ENCODE data around the gene RBM47. TPM values are rescaled to one million over a fixed set of nuclear protein-coding genes. Genes with fewer than 3 reads are reported as not detected.

The RBM47 gene
- total RNA-seq, 2 experiments from 2014 or later = 0.92 to 1.0 TPM

DNA sequence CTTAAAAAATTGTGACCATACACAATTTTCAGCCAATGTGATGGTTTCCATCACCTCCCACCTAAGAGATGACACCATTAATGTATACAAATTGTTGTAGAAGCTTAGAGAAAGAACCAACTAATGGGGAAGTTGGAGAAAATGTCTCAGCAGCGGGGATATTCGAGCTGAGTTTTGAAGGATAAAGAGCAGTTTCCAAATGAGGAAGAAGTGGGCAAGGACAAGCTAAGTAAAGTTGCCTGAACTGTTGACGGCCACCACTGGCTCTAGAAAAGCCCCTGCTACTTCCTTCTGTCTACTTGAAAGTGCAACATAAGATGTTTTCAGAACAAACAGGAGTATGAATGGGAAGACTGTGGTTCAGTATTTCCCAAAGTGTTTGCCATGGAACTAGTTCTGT, 202.5 kb downstream of the RBM47 start:
- no peaks in the 10 kb centered on the region for H3K27me3 Mint-ChIP-seq
- H3K36me3 Mint-ChIP-seq (ENCODE audit: low read depth) = peaks cover 10% of the 10 kb centered on the region
- no peak for DNase-seq
- peaks cover 3% of the 10 kb centered on the region for H3K9me3 Mint-ChIP-seq
- H3K4me1 Mint-ChIP-seq = peaks cover 28% of the 10 kb centered on the region
- ChIA-PET POLR2A (no interaction called here), CTCF (interaction anchor here (1.4 kb wide), 1 partner anchor 13 kb away, joined by 3 read pairs; no protein-coding TSS in a partner anchor)
- H3K27ac Mint-ChIP-seq = no peak overlapping the region
- no peak overlapping the region for H3K4me3 Mint-ChIP-seq

DNA sequence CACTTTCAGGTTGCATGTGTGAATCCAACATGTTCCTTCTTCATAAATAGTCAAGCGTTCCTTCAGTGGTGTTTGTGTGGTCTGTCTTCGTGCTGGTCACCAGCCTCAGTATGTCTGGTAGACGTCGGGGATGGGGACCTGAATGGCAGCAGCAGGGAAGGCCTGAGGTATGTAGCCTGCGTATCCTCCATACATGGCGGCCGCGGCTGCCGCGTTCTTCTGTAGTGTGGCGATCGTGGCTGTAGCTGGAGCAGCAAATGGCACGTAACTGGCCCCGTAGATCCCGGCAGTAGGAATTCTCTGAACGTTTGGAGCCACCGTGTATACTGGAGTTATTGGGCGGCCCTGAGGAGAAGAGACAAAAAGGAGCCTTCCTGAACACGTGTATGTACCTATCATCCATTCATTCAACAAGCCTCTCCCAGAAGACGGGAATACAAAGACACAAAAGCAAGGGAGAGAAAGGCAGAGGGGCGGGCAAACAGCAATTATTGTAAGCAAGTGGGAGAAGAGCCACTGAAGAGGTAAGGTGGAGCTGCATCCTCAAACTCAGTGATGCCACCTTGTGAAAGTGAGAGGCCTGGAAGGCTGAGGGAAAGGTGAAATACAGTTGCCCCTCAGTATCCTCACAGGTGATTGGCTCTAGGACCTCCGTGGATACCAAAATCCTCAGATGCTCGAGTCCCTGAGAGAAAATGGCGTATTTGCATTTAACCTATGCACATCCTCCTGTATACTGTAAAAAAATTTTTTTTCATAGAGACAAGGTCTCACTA, 203.7 kb downstream of the RBM47 start:
- Mint-ChIP-seq H3K9me3 (peaks cover under 1% of the 10 kb centered on the region), H3K27me3 (no peaks in the 10 kb centered on the region), H3K4me3 (no peak overlapping the region), H3K27ac (no peak overlapping the region), H3K36me3 (ENCODE audit: low read depth) (peaks cover 5% of the 10 kb centered on the region), H3K4me1 (peaks cover 23% of the 10 kb centered on the region)
- CTCF ChIA-PET = no interaction called here
- DNase-seq = no peak
- POLR2A ChIA-PET = no interaction called here

DNA sequence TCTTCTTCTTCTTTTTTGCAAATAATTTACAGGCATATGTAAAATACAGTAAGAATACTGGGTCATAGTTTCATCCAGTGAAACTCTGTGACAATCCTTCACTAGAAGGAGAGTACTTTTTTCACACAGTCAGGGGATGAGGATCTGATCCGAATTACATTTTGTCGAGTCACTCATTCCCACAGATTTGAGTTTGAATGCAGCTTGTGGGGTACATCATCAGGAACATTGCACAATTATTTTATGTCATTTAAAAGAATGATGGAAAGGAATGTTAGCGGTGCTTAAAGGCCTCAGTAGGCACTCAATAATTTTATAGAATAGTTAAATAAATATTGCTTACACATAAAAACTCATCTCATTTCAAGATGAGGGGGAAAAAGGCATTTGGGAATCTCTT, 205.9 kb downstream of the RBM47 start:
- Mint-ChIP-seq H3K9me3 (peaks cover 7% of the 10 kb centered on the region), H3K4me1 (peaks cover 16% of the 10 kb centered on the region), H3K4me3 (no peak overlapping the region), H3K36me3 (ENCODE audit: low read depth) (peaks cover 3% of the 10 kb centered on the region), H3K27ac (no peak overlapping the region), H3K27me3 (peaks cover under 1% of the 10 kb centered on the region)
- no peak for DNase-seq
- POLR2A ChIA-PET = no interaction called here
- CTCF ChIA-PET = no interaction called here

DNA sequence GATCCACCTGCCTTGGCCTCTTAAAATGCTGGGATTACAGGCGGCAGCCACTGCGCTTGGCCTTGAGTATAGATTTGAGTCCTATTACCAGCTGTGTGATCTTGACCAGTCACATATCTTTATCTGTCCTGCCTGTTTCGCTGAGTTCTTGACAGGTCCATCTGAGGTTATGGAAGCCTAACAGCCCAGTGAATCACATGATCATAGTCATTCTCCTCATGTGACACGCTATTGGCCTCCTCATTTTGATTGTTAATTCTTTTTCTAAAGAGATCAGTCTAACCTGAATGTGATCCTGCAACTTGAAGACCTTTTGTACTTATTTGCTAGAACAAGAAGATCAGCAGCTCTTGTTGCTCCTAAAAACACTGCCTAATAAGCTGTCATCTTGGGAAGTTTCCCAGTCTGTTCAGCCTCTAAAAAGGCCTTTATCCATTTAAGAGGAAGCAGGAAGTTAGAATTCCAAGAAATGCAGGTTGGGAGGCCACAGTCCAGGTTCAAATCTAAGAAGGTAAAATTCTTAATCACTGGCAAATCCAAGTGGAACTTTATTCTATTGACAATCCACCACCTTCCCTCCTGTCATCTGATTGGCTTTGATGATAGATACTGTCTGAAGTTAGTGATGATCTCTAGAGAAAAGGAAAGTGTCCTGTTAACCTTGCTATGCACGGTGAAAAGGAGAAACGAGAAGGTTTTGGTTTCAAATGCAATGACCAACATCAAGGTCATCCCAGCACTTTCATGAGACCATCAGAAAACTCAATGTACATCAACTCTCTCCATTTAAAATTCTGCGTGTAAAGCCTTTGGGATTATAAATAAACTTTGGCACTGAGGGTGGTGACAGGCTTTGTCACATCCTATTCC, 207.6 kb downstream of the RBM47 start:
- Mint-ChIP-seq H3K4me3 (no peak overlapping the region), H3K27me3 (peaks cover 2% of the 10 kb centered on the region), H3K4me1 (peaks cover 13% of the 10 kb centered on the region), H3K36me3 (ENCODE audit: low read depth) (peaks cover 8% of the 10 kb centered on the region), H3K27ac (no peak overlapping the region), H3K9me3 (peaks cover 16% of the 10 kb centered on the region)
- no peak for DNase-seq
- ChIA-PET CTCF (no interaction called here), POLR2A (no interaction called here)

GRCh38 chr4:40419231-40419912, 210.3 kb downstream of the RBM47 start:
- H3K27ac Mint-ChIP-seq = no peak overlapping the region
- ChIA-PET CTCF (interaction anchor here (0.8 to 1.1 kb wide), 2 partner anchors 31 to 284 kb away, joined by 3 to 4 read pairs; no protein-coding TSS in a partner anchor), POLR2A (no interaction called here)
- peaks cover 2% of the 10 kb centered on the region for H3K27me3 Mint-ChIP-seq
- H3K4me3 Mint-ChIP-seq = no peak overlapping the region
- H3K4me1 Mint-ChIP-seq = peaks cover 7% of the 10 kb centered on the region
- peaks cover 8% of the 10 kb centered on the region for H3K36me3 Mint-ChIP-seq (ENCODE audit: low read depth)
- H3K9me3 Mint-ChIP-seq = peaks cover 16% of the 10 kb centered on the region
- no peak for DNase-seq

DNA sequence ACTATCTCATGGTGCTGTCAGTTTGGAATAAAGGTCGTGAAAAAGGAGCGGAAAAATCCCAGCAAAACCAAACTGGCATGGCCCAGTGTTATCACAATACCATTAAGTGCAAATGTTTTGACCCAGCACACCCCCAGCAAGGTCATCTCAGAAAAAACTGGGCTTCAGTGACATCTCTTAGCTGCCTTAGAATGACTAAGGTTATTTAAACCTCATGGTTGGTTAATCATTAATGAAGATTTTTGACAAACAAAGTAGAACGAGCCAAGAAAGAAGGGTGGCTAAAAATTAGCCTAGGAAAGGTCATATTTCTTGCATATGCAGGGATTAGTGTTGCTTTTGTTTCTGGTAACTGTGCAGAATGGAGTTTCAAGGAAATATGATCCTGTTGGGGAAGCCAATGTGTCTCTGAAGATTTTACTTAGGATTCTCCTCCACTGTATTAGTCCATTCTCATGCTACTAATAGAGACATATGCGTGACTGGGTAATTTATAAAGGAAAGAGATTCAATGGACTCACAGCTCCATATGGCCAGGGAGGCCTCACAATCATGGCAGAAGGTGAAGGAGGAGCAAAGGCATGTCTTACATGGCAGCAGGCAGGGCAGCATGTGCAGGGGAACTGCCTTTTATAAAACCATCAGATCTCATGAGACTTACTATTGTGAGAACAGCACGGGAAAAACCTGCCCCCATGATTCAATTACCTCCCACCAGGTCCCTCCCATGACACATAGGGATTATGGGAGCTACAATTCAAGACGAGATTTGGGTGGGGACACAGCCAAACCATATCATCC, 211.0 kb downstream of the RBM47 start:
- H3K36me3 Mint-ChIP-seq (ENCODE audit: low read depth) = peaks cover 8% of the 10 kb centered on the region
- no peak for DNase-seq
- ChIA-PET CTCF (interaction anchor here (0.6 to 1.1 kb wide), 3 partner anchors 32 to 285 kb away, joined by 3 to 4 read pairs (median 3); no protein-coding TSS in a partner anchor), POLR2A (no interaction called here)
- H3K4me3 Mint-ChIP-seq = no peak overlapping the region
- peaks cover 16% of the 10 kb centered on the region for H3K9me3 Mint-ChIP-seq
- no peak overlapping the region for H3K27ac Mint-ChIP-seq
- H3K27me3 Mint-ChIP-seq = peaks cover 5% of the 10 kb centered on the region
- peaks cover 7% of the 10 kb centered on the region for H3K4me1 Mint-ChIP-seq

- peaks cover 16% of the 10 kb centered on the region for H3K9me3 Mint-ChIP-seq
- H3K4me1 Mint-ChIP-seq = peaks cover 7% of the 10 kb centered on the region
- no peak overlapping the region for H3K27ac Mint-ChIP-seq
- no peak for DNase-seq
- peaks cover 5% of the 10 kb centered on the region for H3K27me3 Mint-ChIP-seq
- no peak overlapping the region for H3K4me3 Mint-ChIP-seq
- CTCF ChIA-PET = interaction anchor here (1.0 kb wide), 1 partner anchor 301 kb away, joined by 3 read pairs; no protein-coding TSS in a partner anchor
- peaks cover 8% of the 10 kb centered on the region for H3K36me3 Mint-ChIP-seq (ENCODE audit: low read depth)
- POLR2A ChIA-PET = no interaction called here
Measured at GRCh38 chr4:40417941-40418340, 211.7 kb downstream of the RBM47 start.

- ChIA-PET CTCF (no interaction called here), POLR2A (no interaction called here)
- Mint-ChIP-seq H3K27ac (no peak overlapping the region), H3K4me3 (no peak overlapping the region), H3K4me1 (no peaks in the 10 kb centered on the region), H3K36me3 (ENCODE audit: low read depth) (peaks cover 8% of the 10 kb centered on the region), H3K9me3 (peaks cover 14% of the 10 kb centered on the region), H3K27me3 (peaks cover 8% of the 10 kb centered on the region)
- DNase-seq = no peak
Measured at GRCh38 chr4:40414673-40415072, 215.0 kb downstream of the RBM47 start.

DNA sequence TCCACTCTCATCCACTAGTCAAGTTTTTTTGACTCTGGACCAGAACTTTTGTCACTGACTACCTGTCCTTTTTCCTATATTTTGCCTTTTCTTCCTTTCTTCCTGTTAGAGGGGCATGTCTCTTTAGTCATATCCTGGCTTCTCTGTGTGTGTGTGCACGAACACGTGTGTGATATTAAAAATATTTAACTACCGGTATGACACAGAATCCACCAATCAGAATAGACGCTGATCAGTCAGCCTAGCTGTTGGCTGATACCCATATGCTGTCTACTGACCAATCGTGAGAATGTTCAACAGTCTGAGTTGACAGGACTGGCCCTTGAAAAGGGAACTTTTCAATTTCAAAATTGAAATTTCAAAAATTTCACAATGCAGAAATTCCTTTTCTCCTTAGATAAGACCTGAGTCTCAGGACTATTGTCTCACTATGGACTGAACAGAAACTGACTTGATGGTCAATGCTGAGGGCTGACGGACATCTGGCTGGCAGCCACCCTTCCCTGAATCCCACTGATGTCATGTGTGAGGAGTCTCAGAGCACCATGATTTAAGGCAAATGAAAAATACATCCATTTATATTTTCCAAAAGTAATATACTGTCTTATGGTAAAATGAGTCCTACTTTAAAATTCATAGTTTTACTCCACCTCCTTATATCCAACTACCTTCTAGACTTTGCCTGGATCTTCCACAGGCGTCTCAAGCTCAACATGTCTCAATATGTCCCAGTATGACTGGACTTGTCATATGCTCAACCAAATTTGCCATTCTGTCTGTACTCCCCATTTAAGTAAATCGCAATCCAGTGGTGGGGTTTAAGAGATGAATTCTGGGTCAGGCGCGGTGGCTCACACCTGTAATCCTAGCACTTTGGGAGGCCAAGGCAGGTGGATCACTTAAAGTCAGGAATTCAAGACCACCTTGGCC, 216.5 kb downstream of the RBM47 start:
- Mint-ChIP-seq H3K36me3 (ENCODE audit: low read depth) (peaks cover 1% of the 10 kb centered on the region), H3K9me3 (peaks cover 3% of the 10 kb centered on the region), H3K27me3 (peaks cover 6% of the 10 kb centered on the region), H3K27ac (no peak overlapping the region), H3K4me1 (no peaks in the 10 kb centered on the region), H3K4me3 (no peak overlapping the region)
- POLR2A ChIA-PET = no interaction called here
- CTCF ChIA-PET = no interaction called here
- DNase-seq = no peak

GRCh38 chr4:40412388-40412787, 217.3 kb downstream of the RBM47 start:
- ChIA-PET CTCF (no interaction called here), POLR2A (no interaction called here)
- Mint-ChIP-seq H3K27me3 (peaks cover 6% of the 10 kb centered on the region), H3K27ac (no peak overlapping the region), H3K4me1 (no peaks in the 10 kb centered on the region), H3K9me3 (peaks cover 5% of the 10 kb centered on the region), H3K36me3 (ENCODE audit: low read depth) (peaks cover 5% of the 10 kb centered on the region), H3K4me3 (no peak overlapping the region)
- DNase-seq = no peak

- peaks cover 17% of the 10 kb centered on the region for H3K36me3 Mint-ChIP-seq (ENCODE audit: low read depth)
- ChIA-PET CTCF (interaction anchor here (0.6 kb wide), 1 partner anchor 465 kb away, joined by 4 read pairs; no protein-coding TSS in a partner anchor), POLR2A (no interaction called here)
- H3K4me1 Mint-ChIP-seq = no peaks in the 10 kb centered on the region
- H3K4me3 Mint-ChIP-seq = no peak overlapping the region
- peaks cover 18% of the 10 kb centered on the region for H3K9me3 Mint-ChIP-seq
- no peak for DNase-seq
- no peak overlapping the region for H3K27ac Mint-ChIP-seq
- peaks cover 6% of the 10 kb centered on the region for H3K27me3 Mint-ChIP-seq
Measured at GRCh38 chr4:40409835-40410234, 219.8 kb downstream of the RBM47 start.
